IPS-18a (cell line): ENCODE results near the gene TTC23.

Experiments used
- H3K27ac ChIP-seq: one replicate; pipeline ENCODE4 v1.5.1; 2013; ENCODE audit warnings: low read length
- H3K27me3 ChIP-seq: one replicate; pipeline ENCODE4 v1.6.1; 2013; ENCODE audit warnings: mild to moderate bottlenecking, low read length; ENCODE audit not compliant: control insufficient read depth, insufficient read depth
- H3K36me3 ChIP-seq: one replicate; pipeline ENCODE4 v1.6.1; 2013; ENCODE audit warnings: low read depth, low read length; ENCODE audit not compliant: control insufficient read depth
- H3K4me1 ChIP-seq: one replicate; pipeline ENCODE4 v1.6.1; 2013; ENCODE audit warnings: low read depth, low read length; ENCODE audit not compliant: control insufficient read depth
- H3K4me3 ChIP-seq: one replicate; pipeline ENCODE4 v1.5.1; 2013; ENCODE audit warnings: low read length
- H3K9ac ChIP-seq: one replicate; pipeline ENCODE4 v1.6.1; 2013; ENCODE audit warnings: mild to moderate bottlenecking, low read length, moderate library complexity
- H3K9me3 ChIP-seq: one replicate; pipeline ENCODE4 v1.6.1; 2013; ENCODE audit warnings: low read depth, low read length; ENCODE audit not compliant: control insufficient read depth

TTC23 gene

GRCh38 chr15:99130765-99131440 is 118.5 kb downstream of the TTC23 start:
- no peak overlapping the region for H3K4me3 ChIP-seq
- H3K9me3 ChIP-seq, result no peaks in the 10 kb centered on the region
- no peaks in the 10 kb centered on the region for H3K4me1 ChIP-seq
- H3K27ac ChIP-seq, result no peak overlapping the region
- no peak overlapping the region for H3K9ac ChIP-seq
- H3K36me3 ChIP-seq, result no peaks in the 10 kb centered on the region
- H3K27me3 ChIP-seq, result no peaks in the 10 kb centered on the region

- Histone ChIP-seq H3K27ac (no peak overlapping the region), H3K4me3 (no peak overlapping the region), H3K27me3 (no peaks in the 10 kb centered on the region), H3K36me3 (no peaks in the 10 kb centered on the region), H3K9ac (no peak overlapping the region), H3K4me1 (no peaks in the 10 kb centered on the region), H3K9me3 (no peaks in the 10 kb centered on the region)
Observed at GRCh38 chr15:99130314-99130713, 119.1 kb downstream of the TTC23 start.

- Histone ChIP-seq H3K9me3 (no peaks in the 10 kb centered on the region), H3K27me3 (no peaks in the 10 kb centered on the region), H3K36me3 (no peaks in the 10 kb centered on the region)
Observed at GRCh38 chr15:99129644-99130043, 119.7 kb downstream of the TTC23 start.

GRCh38 chr15:99128411-99128810 is 121.0 kb downstream of the TTC23 start:
- Histone ChIP-seq H3K9ac (no peak overlapping the region), H3K9me3 (no peaks in the 10 kb centered on the region), H3K4me1 (peaks cover 4% of the 10 kb centered on the region), H3K36me3 (no peaks in the 10 kb centered on the region), H3K27ac (no peak overlapping the region), H3K4me3 (no peak overlapping the region), H3K27me3 (no peaks in the 10 kb centered on the region)

More at GRCh38 chr15:99129644-99130043, 119.7 kb downstream of the TTC23 start:
- H3K27ac ChIP-seq, result no peak overlapping the region
- no peak overlapping the region for H3K9ac ChIP-seq
- H3K4me1 ChIP-seq, result no peaks in the 10 kb centered on the region
- no peak overlapping the region for H3K4me3 ChIP-seq

GRCh38 chr15:99127773-99128172 is 121.6 kb downstream of the TTC23 start:
- no peak overlapping the region for H3K9ac ChIP-seq
- H3K36me3 ChIP-seq, result no peaks in the 10 kb centered on the region

GRCh38 chr15:99126930-99127329 is 122.5 kb downstream of the TTC23 start:
- Histone ChIP-seq H3K4me3 (no peak overlapping the region), H3K9ac (no peak overlapping the region), H3K27ac (no peak overlapping the region), H3K36me3 (no peaks in the 10 kb centered on the region), H3K4me1 (peaks cover 4% of the 10 kb centered on the region), H3K9me3 (no peaks in the 10 kb centered on the region), H3K27me3 (no peaks in the 10 kb centered on the region)

More at GRCh38 chr15:99127773-99128172, 121.6 kb downstream of the TTC23 start:
- no peaks in the 10 kb centered on the region for H3K27me3 ChIP-seq
- no peak overlapping the region for H3K27ac ChIP-seq
- H3K4me1 ChIP-seq, result peaks cover 4% of the 10 kb centered on the region
- no peaks in the 10 kb centered on the region for H3K9me3 ChIP-seq
- no peak overlapping the region for H3K4me3 ChIP-seq

GRCh38 chr15:99126131-99126588 is 123.2 kb downstream of the TTC23 start:
- Histone ChIP-seq H3K36me3 (no peaks in the 10 kb centered on the region), H3K4me1 (peaks cover 4% of the 10 kb centered on the region)

GRCh38 chr15:99125061-99125891 is 124.1 kb downstream of the TTC23 start:
- peaks cover 4% of the 10 kb centered on the region for H3K4me1 ChIP-seq
- H3K36me3 ChIP-seq, result no peaks in the 10 kb centered on the region
- no peaks in the 10 kb centered on the region for H3K9me3 ChIP-seq
- H3K4me3 ChIP-seq, result no peak overlapping the region
- H3K27ac ChIP-seq, result no peak overlapping the region
- no peaks in the 10 kb centered on the region for H3K27me3 ChIP-seq
- no peak overlapping the region for H3K9ac ChIP-seq

More at GRCh38 chr15:99126131-99126588, 123.2 kb downstream of the TTC23 start:
- no peaks in the 10 kb centered on the region for H3K27me3 ChIP-seq
- H3K9me3 ChIP-seq, result no peaks in the 10 kb centered on the region
- H3K9ac ChIP-seq, result no peak overlapping the region
- no peak overlapping the region for H3K27ac ChIP-seq
- H3K4me3 ChIP-seq, result no peak overlapping the region

- Histone ChIP-seq H3K27me3 (no peaks in the 10 kb centered on the region), H3K9ac (no peak overlapping the region), H3K4me3 (no peak overlapping the region), H3K36me3 (no peaks in the 10 kb centered on the region), H3K9me3 (no peaks in the 10 kb centered on the region), H3K4me1 (peaks cover 4% of the 10 kb centered on the region), H3K27ac (no peak overlapping the region)
Observed at GRCh38 chr15:99124641-99125040, 124.7 kb downstream of the TTC23 start.

GRCh38 chr15:99123713-99124451 is 125.5 kb downstream of the TTC23 start:
- Histone ChIP-seq H3K36me3 (no peaks in the 10 kb centered on the region), H3K27me3 (no peaks in the 10 kb centered on the region), H3K9ac (no peak overlapping the region), H3K4me1 (peaks cover 4% of the 10 kb centered on the region), H3K4me3 (no peak overlapping the region), H3K9me3 (no peaks in the 10 kb centered on the region), H3K27ac (no peak overlapping the region)
